ENCODE data around the gene CD300H. TPM values are rescaled to one million over a fixed set of nuclear protein-coding genes. Genes with fewer than 3 reads are reported as not detected.
"Not testable (repeated sequence)": the region's sequence is repeated elsewhere in the genome, so short reads cannot be mapped to it uniquely, and the experiment has no call there.

CD300H gene
- total and polyA plus RNA-seq, 2 donors from 2014 or later = 2.0 TPM; not detected in 1

- Histone ChIP-seq H3K4me3 (ENCODE audit: low read length in 3 of 3) (no peak overlapping the region), H3K27ac (ENCODE audit: low read depth in 2 of 2, low read length in 2 of 2) (no peak overlapping the region), H3K9ac (ENCODE audit: low read length in 3 of 3) (no peak overlapping the region), H3K27me3 (ENCODE audit: control insufficient read depth, insufficient read depth, low read length) (no peaks in the 10 kb centered on the region), H3K9me3 (ENCODE audit: control insufficient read depth in 2 of 3, insufficient read depth in 1 of 3, low read length in 3 of 3) (no peaks in the 10 kb centered on the region), H3K4me1 (ENCODE audit: control insufficient read depth in 2 of 3, insufficient read depth in 2 of 3, low read depth in 1 of 3, low read length in 3 of 3) (no peaks in the 10 kb centered on the region), H3K36me3 (ENCODE audit: control insufficient read depth in 2 of 3, insufficient read depth in 3 of 3, low read length in 3 of 3) (no peaks in the 10 kb centered on the region)
- TF ChIP-seq CTCF (IDR thresholded peaks at IDR 0.05; ENCODE audit: borderline replicate concordance, extremely low read depth, insufficient read depth) = no peak
- DNase-seq (no peak), FAIRE-seq (no peak)
- intact Hi-C loops (cut with DNase I) = no loop called here
Measured at GRCh38 chr17:74563358-74563757, 4.0 kb downstream of the CD300H start.

DNA sequence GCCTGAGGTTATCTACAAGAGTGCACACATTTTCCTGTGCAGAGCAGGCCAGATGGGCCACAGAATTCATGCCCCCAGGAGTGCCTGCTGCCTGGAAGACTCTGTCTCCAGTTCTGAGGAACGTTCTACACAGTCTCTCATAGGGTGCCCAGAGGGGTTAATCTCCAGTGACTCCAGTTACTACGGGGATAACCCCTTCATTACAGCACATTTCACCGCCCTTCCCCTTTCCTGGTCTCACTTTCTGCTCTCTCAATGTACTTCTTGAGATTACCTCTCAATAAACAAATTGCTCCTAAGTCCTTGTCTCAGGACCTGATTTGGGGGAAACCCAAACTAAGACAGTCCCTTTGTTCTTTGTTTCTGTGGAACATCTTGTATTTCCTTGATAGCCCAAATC lies 5.7 kb downstream of the CD300H start:
- intact Hi-C loops (cut with DNase I) = no loop called here
- H3K9me3 ChIP-seq (ENCODE audit: control insufficient read depth in 2 of 3, insufficient read depth in 1 of 3, low read length in 3 of 3) = no peaks in the 10 kb centered on the region
- no peaks in the 10 kb centered on the region for H3K36me3 ChIP-seq (ENCODE audit: control insufficient read depth in 2 of 3, insufficient read depth in 3 of 3, low read length in 3 of 3)
- no peak for TF ChIP-seq CTCF (IDR thresholded peaks at IDR 0.05; ENCODE audit: borderline replicate concordance, extremely low read depth, insufficient read depth)
- FAIRE-seq (no peak), DNase-seq (no peak)
- no peaks in the 10 kb centered on the region for H3K27me3 ChIP-seq (ENCODE audit: control insufficient read depth, insufficient read depth, low read length)
- H3K4me3 ChIP-seq (ENCODE audit: low read length in 3 of 3) = no peak overlapping the region
- H3K9ac ChIP-seq (ENCODE audit: low read length in 3 of 3) = no peak overlapping the region
- H3K27ac ChIP-seq (ENCODE audit: low read depth in 2 of 2, low read length in 2 of 2) = no peak overlapping the region
- H3K4me1 ChIP-seq (ENCODE audit: control insufficient read depth in 2 of 3, insufficient read depth in 2 of 3, low read depth in 1 of 3, low read length in 3 of 3) = no peaks in the 10 kb centered on the region

GRCh38 chr17:74558882-74559519 lies 8.3 kb downstream of the CD300H start:
- no peaks in the 10 kb centered on the region for H3K27me3 ChIP-seq (ENCODE audit: control insufficient read depth, insufficient read depth, low read length)
- DNase-seq (no peak), FAIRE-seq (no peak)
- intact Hi-C loops (cut with DNase I) = no loop called here
- no peak overlapping the region for H3K9ac ChIP-seq (ENCODE audit: low read length in 3 of 3)
- no peaks in the 10 kb centered on the region for H3K9me3 ChIP-seq (ENCODE audit: control insufficient read depth in 2 of 3, insufficient read depth in 1 of 3, low read length in 3 of 3)
- no peaks in the 10 kb centered on the region for H3K4me1 ChIP-seq (ENCODE audit: control insufficient read depth in 2 of 3, insufficient read depth in 2 of 3, low read depth in 1 of 3, low read length in 3 of 3)
- no peak for TF ChIP-seq CTCF (IDR thresholded peaks at IDR 0.05; ENCODE audit: borderline replicate concordance, extremely low read depth, insufficient read depth)
- H3K4me3 ChIP-seq (ENCODE audit: low read length in 3 of 3) = no peak overlapping the region
- no peak overlapping the region for H3K27ac ChIP-seq (ENCODE audit: low read depth in 2 of 2, low read length in 2 of 2)
- no peaks in the 10 kb centered on the region for H3K36me3 ChIP-seq (ENCODE audit: control insufficient read depth in 2 of 3, insufficient read depth in 3 of 3, low read length in 3 of 3)

- intact Hi-C loops (cut with DNase I); H3K9ac ChIP-seq (ENCODE audit: low read length in 3 of 3); FAIRE-seq: not testable (repeated sequence)
Measured at GRCh38 chr17:74558402-74558801, 8.9 kb downstream of the CD300H start.

More at GRCh38 chr17:74558402-74558801, 8.9 kb downstream of the CD300H start:
- not testable (repeated sequence) for H3K27ac ChIP-seq (ENCODE audit: low read depth in 2 of 2, low read length in 2 of 2); H3K4me3 ChIP-seq (ENCODE audit: low read length in 3 of 3); H3K4me1 ChIP-seq (ENCODE audit: control insufficient read depth in 2 of 3, insufficient read depth in 2 of 3, low read depth in 1 of 3, low read length in 3 of 3); H3K27me3 ChIP-seq (ENCODE audit: control insufficient read depth, insufficient read depth, low read length); DNase-seq; H3K9me3 ChIP-seq (ENCODE audit: control insufficient read depth in 2 of 3, insufficient read depth in 1 of 3, low read length in 3 of 3); H3K36me3 ChIP-seq (ENCODE audit: control insufficient read depth in 2 of 3, insufficient read depth in 3 of 3, low read length in 3 of 3)

Measured in kidney (tissue), 14 donors.